ENCODE measurements around the gene UST. TPM values are rescaled to one million over a fixed set of nuclear protein-coding genes. Genes with fewer than 3 reads are reported as not detected.

The UST gene
- total and polyA plus RNA-seq, 9 of the 15 experiments (the other 6 are each of a cell fraction or from before 2014, with no cell fraction given), result 0.04 to 0.10 TPM; not detected in 7

DNA sequence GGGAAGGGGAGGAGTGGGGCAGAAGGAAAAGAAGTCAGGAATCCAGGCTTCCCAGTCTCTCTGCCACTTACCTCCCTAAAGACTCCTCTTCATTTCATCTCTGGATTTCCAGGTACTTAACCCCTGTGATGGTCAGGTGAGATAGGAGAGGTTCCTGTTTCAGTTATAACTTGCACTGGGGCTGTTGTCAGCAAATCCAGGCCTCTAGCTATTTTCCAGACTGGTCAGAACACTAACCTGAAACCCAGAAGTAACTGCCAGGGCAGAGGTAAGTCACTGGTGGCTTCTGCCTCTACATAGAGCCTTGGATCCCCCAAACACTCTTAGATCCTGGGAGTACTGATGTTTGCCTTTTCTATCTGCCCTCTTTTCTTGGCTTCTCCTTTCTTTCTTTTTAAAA, 337.2 kb downstream of the UST start:
- ATAC-seq (no peak), FAIRE-seq (no peak), DNase-seq (ENCODE audit: extremely low read depth in 1 of 4, low spot score in 3 of 4) (no peak)
- Histone ChIP-seq H3K4me1 (replicated peaks in 1 of 2; ENCODE audit: control insufficient read depth in 2 of 2, insufficient read depth in 2 of 2, low read length in 2 of 2) (no peaks in the 10 kb centered on the region), H4K20me1 (replicated peaks; ENCODE audit: control insufficient read depth, insufficient read depth, low read length) (no peaks in the 10 kb centered on the region; the same call in 1 of the 2 replicates), H3K36me3 (ENCODE audit: control insufficient read depth, insufficient read depth, low read length) (no peaks in the 10 kb centered on the region), H3K27me3 (ENCODE audit: control insufficient read depth in 2 of 2, insufficient read depth in 2 of 2, low read length in 2 of 2) (peaks cover 0 to 20% of the 10 kb centered on the region in 2 experiments; a peak in 3 of 5 replicates), H2AFZ (ENCODE audit: low read depth, low read length) (no peak overlapping the region), H3K27ac (ENCODE audit: extremely low read depth, low read depth, low read length) (no peak overlapping the region), H3K9me3 (replicated peaks; ENCODE audit: control insufficient read depth, insufficient read depth, low read depth, low read length) (no peaks in the 10 kb centered on the region), H3K4me2 (ENCODE audit: insufficient read depth, low read length) (no peak overlapping the region), H3K79me2 (ENCODE audit: control insufficient read depth, insufficient read depth, low read length) (no peaks in the 10 kb centered on the region), H3K4me3 (no peak overlapping the region), H3K9me1 (ENCODE audit: control insufficient read depth, insufficient read depth, low read length) (no peaks in the 10 kb centered on the region), H3K9ac (ENCODE audit: insufficient read depth in 1 of 2, low read depth in 2 of 2, low read length in 2 of 2) (no peak overlapping the region)
- intact Hi-C loops (cut with micrococcal nuclease), result loop anchor here (5.0 kb wide), 1 partner anchor 103 kb away; no protein-coding TSS in a partner anchor
- POLR2A ChIA-PET, result interaction anchor here (0.6 kb wide), 2 partner anchors 49 to 1314 kb away, joined by 3 read pairs; no protein-coding TSS in a partner anchor
- in situ Hi-C loops (cut with MboI), result no loop called here
- BruUV-seq (replicated peaks), result no TSS peak
- CTCF ChIA-PET (ENCODE audit: low intra/inter-chr PET ratio), result interaction anchor here (5.9 kb wide), 1 partner anchor 347 kb away, joined by 67 read pairs; no protein-coding TSS in a partner anchor
- TF ChIP-seq, protein P1, sequence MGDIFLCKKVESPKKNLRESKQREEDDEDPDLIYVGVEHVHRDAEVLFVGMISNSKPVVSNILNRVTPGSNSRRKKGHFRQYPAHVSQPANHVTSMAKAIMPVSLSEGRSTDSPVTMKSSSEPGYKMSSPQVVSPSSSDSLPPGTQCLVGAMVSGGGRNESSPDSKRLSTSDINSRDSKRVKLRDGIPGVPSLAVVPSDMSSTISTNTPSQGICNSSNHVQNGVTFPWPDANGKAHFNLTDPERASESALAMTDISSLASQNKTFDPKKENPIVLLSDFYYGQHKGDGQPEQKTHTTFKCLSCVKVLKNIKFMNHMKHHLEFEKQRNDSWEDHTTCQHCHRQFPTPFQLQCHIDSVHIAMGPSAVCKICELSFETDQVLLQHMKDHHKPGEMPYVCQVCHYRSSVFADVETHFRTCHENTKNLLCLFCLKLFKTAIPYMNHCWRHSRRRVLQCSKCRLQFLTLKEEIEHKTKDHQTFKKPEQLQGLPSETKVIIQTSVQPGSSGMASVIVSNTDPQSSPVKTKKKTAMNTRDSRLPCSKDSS (IDR thresholded peaks at IDR 0.05; ENCODE audit: low read depth, partially characterized antibody), result no peak
- TF ChIP-seq, protein P2, sequence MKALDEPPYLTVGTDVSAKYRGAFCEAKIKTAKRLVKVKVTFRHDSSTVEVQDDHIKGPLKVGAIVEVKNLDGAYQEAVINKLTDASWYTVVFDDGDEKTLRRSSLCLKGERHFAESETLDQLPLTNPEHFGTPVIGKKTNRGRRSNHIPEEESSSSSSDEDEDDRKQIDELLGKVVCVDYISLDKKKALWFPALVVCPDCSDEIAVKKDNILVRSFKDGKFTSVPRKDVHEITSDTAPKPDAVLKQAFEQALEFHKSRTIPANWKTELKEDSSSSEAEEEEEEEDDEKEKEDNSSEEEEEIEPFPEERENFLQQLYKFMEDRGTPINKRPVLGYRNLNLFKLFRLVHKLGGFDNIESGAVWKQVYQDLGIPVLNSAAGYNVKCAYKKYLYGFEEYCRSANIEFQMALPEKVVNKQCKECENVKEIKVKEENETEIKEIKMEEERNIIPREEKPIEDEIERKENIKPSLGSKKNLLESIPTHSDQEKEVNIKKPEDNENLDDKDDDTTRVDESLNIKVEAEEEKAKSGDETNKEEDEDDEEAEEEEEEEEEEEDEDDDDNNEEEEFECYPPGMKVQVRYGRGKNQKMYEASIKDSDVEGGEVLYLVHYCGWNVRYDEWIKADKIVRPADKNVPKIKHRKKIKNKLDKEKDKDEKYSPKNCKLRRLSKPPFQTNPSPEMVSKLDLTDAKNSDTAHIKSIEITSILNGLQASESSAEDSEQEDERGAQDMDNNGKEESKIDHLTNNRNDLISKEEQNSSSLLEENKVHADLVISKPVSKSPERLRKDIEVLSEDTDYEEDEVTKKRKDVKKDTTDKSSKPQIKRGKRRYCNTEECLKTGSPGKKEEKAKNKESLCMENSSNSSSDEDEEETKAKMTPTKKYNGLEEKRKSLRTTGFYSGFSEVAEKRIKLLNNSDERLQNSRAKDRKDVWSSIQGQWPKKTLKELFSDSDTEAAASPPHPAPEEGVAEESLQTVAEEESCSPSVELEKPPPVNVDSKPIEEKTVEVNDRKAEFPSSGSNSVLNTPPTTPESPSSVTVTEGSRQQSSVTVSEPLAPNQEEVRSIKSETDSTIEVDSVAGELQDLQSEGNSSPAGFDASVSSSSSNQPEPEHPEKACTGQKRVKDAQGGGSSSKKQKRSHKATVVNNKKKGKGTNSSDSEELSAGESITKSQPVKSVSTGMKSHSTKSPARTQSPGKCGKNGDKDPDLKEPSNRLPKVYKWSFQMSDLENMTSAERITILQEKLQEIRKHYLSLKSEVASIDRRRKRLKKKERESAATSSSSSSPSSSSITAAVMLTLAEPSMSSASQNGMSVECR (CRISPR knock-in tag; IDR thresholded peaks at IDR 0.05), result no peak
- TF ChIP-seq, protein P3, sequence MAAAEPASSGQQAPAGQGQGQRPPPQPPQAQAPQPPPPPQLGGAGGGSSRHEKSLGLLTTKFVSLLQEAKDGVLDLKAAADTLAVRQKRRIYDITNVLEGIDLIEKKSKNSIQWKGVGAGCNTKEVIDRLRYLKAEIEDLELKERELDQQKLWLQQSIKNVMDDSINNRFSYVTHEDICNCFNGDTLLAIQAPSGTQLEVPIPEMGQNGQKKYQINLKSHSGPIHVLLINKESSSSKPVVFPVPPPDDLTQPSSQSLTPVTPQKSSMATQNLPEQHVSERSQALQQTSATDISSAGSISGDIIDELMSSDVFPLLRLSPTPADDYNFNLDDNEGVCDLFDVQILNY (CRISPR knock-in tag; IDR thresholded peaks at IDR 0.05), result no peak
- TF ChIP-seq, protein P4, sequence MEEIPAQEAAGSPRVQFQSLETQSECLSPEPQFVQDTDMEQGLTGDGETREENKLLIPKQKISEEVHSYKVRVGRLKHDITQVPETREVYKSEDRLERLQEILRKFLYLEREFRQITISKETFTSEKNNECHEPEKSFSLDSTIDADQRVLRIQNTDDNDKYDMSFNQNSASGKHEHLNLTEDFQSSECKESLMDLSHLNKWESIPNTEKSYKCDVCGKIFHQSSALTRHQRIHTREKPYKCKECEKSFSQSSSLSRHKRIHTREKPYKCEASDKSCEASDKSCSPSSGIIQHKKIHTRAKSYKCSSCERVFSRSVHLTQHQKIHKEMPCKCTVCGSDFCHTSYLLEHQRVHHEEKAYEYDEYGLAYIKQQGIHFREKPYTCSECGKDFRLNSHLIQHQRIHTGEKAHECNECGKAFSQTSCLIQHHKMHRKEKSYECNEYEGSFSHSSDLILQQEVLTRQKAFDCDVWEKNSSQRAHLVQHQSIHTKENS (CRISPR knock-in tag; IDR thresholded peaks at IDR 0.05), result no peak
- TF ChIP-seq, protein P5, sequence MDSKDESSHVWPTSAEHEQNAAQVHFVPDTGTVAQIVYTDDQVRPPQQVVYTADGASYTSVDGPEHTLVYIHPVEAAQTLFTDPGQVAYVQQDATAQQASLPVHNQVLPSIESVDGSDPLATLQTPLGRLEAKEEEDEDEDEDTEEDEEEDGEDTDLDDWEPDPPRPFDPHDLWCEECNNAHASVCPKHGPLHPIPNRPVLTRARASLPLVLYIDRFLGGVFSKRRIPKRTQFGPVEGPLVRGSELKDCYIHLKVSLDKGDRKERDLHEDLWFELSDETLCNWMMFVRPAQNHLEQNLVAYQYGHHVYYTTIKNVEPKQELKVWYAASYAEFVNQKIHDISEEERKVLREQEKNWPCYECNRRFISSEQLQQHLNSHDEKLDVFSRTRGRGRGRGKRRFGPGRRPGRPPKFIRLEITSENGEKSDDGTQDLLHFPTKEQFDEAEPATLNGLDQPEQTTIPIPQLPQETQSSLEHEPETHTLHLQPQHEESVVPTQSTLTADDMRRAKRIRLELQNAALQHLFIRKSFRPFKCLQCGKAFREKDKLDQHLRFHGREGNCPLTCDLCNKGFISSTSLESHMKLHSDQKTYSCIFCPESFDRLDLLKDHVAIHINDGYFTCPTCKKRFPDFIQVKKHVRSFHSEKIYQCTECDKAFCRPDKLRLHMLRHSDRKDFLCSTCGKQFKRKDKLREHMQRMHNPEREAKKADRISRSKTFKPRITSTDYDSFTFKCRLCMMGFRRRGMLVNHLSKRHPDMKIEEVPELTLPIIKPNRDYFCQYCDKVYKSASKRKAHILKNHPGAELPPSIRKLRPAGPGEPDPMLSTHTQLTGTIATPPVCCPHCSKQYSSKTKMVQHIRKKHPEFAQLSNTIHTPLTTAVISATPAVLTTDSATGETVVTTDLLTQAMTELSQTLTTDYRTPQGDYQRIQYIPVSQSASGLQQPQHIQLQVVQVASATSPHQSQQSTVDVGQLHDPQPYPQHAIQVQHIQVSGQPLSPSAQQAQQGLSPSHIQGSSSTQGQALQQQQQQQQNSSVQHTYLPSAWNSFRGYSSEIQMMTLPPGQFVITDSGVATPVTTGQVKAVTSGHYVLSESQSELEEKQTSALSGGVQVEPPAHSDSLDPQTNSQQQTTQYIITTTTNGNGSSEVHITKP (IDR thresholded peaks at IDR 0.05; ENCODE audit: partially characterized antibody), result no peak
- TF ChIP-seq ARID2 (IDR thresholded peaks at IDR 0.05) (no peak), BMI1 (IDR thresholded peaks at IDR 0.05; ENCODE audit: low read length) (no peak), ELF4 (CRISPR knock-in tag; IDR thresholded peaks at IDR 0.05) (no peak), ZNF347 (CRISPR knock-in tag; IDR thresholded peaks at IDR 0.05; ENCODE audit: low read depth) (no peak), ZNF134 (CRISPR knock-in tag; conservative IDR thresholded peaks at IDR 0.05) (no peak)
